Stimulated activated naive CD4-positive, alpha-beta T cell (primary cell): ENCODE data around the gene DCDC2B.
A peak's percentile ranks its signal among the peaks of the same experiment; 100 is the strongest.
"Not testable (repeated sequence)": the region's sequence is repeated elsewhere in the genome, so short reads cannot be mapped to it uniquely, and the experiment has no call there.

Experiments
- DNase-seq, 6 experiments: peaks; one replicate each; lab custom pipeline; 2025; lab: John Stamatoyannopoulos, UW

Gene DCDC2B

DNA sequence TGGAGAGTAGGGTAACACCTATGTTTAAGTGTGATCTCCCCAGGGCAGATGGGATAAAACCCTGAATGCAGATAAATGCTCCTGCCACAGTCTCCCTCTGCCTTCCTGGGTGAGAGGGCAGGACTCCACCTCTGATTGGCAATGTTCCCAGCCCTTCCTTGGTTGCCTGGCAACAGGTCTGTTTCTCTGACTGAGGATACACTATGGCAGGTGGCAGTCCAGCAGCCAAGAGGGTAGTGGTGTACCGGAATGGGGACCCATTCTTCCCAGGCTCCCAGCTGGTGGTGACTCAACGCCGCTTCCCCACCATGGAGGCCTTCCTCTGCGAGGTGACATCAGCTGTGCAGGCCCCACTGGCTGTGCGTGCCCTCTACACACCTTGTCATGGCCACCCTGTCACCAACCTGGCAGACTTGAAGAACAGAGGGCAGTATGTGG lies at the start of gene DCDC2B:
Gene DCDC2B (plus strand): TSS at position 199 of the 438 bp plus-strand sequence. CDS start 5 bp downstream, at position 204.
- DNase-seq: no peak

DNA sequence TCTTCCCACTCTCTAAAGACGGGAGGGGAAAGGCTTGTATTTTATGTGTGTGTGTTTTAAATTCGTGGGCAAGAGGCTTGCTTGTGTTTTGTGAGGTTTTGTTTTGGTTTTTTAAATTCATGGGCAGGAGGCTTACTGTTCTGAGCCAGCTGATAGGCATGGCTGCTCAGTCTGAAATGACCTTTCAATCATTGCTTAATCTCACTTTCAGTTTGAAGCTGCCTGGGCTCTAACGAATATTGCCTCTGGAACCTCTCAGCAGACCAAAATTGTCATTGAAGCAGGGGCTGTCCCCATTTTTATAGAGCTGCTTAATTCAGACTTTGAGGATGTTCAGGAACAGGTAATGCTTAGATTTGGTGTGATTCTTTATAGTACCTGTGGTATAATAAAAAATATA lies 49.7 kb upstream of the DCDC2B start:
- DNase-seq: no peak

DNA sequence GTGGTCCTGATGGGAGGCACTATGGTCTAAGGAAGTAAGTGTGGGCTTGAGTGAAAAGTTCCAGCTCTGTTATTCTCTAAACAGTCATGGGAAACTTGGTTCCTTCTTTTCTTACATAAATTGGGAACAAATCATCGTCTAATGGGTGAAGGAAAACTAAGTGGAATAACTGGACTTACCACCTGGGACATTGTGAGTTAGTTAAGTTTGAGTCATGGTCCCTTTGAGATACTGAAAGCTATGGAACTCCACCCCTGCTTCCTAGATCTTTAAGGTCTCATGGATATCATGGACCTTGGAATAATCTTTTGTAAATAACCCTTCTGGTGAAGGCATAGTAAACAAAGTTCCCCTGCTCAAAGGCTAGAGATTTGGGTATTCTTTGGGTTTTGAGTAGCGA lies 45.5 kb upstream of the DCDC2B start:
- DNase-seq: no peak

DNA sequence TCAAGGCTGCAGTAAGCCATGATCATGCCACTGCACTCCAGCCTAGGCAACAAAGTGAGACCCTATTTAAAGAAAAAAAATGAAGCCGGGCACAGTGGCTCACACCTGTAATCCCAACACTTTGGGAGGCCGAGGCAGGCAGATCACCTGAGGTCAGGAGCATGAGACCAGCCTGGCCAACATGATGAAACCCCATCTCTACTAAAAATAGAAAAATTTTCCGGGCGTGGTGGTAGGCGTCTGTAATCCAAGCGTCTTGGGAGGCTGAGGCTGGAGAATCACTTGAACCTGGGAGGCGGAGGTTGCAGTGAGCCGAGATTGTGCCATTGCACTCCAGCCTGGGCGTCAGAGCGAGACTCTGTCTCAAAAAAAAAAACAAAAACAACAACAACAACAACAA lies 43.3 kb upstream of the DCDC2B start:
- not testable (repeated sequence) for DNase-seq

DNA sequence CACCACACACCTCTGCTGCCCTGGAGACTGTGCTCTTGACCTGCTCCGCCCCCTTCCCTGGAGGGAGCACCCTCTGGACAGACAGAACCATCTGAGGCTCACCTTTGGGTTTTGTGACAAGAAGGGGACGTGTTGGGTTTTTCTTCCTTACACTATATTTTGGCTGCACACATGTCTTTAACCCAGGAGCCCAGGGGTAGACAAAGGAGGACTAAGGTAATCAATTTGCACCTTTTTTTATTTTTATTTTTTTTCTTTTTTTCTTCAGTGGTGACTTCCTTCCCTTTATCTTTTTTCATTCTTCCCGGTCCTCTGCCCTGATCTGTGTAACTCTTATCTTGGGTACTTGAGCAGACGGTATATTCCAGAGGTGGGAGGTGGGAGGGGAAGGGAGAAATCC lies 37.9 kb upstream of the DCDC2B start:
- DNase-seq: no peak

DNA sequence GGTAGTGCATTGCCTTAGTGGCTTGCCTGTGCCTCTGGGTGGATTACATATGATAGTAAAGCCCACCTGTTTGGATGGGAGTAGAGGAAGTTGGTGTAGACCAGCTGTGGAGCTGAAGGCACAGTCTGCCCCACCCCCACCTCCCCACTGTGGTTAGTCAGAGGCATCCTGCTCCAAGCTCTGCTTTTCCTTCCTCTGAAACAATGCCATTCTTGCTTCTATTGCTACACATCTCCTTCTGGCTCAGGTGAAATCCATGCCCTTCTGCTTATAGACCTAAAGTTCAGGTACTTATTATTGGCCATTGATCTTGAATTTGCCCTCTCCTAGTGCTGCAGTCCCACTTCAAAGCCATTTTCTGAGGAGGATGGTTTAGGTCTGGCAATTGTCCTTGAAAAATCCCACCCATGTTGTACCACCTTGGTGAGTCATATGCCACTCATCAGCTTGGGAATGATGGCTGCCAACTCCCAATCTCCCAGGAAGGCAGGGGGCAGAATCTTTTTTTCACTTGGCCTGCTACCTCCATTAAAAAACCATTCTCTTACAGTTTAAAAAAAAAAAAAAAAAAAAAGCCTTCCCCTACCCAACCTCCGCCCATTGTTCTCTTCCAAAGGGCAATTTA lies 36.2 kb upstream of the DCDC2B start:
- DNase-seq: no peak

DNA sequence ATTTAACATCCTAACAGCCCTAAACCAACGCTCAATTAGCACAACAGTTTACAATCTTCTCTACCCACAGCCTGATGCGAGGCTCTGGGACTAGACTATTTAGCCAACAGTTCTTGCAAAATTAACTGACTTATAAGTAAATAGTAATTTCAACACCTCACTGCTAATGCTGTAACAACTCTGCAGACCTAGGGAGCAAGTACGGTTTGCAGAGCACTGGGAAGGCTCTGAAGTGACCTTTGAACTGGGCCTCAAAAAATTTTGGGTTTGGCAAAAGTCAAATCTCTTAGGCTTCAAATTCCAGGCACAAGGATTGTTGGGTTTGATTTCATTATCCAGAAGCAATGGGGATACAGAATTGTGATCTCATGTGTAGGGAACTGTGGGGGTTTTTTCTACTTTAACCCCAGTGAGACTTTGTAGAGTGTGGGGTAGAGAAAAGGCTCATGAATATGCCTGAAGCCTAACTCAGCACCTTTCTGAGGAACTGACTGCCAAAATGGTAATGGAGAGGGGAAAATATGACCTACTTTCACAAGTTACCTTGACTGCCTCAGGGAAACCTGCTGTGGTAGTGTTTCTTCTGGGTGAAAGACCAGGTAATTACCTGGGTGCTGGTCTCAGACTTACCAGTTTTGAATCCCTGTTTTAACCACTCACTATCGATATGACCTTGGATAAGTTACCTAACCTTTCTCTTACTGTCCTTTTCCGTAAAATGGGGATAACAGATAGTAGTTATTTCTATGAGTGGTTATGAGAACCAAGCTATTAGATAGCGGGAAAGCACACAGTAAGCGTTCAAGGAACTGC lies 30.3 kb upstream of the DCDC2B start:
- DNase-seq: no peak

DNA sequence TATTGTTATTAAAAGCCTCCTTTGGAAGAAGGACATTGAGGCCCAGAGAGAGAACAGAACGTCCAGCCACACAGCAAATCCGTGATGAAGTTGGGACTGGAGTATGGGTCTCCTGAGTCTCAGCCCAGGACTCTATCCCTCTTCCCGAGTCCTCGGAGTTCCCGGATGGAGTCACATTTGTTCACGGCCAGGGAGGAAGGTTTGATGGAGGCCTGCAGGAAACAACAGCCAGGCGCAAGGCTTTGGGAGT lies 29.8 kb upstream of the DCDC2B start:
- no peak for DNase-seq

DNA sequence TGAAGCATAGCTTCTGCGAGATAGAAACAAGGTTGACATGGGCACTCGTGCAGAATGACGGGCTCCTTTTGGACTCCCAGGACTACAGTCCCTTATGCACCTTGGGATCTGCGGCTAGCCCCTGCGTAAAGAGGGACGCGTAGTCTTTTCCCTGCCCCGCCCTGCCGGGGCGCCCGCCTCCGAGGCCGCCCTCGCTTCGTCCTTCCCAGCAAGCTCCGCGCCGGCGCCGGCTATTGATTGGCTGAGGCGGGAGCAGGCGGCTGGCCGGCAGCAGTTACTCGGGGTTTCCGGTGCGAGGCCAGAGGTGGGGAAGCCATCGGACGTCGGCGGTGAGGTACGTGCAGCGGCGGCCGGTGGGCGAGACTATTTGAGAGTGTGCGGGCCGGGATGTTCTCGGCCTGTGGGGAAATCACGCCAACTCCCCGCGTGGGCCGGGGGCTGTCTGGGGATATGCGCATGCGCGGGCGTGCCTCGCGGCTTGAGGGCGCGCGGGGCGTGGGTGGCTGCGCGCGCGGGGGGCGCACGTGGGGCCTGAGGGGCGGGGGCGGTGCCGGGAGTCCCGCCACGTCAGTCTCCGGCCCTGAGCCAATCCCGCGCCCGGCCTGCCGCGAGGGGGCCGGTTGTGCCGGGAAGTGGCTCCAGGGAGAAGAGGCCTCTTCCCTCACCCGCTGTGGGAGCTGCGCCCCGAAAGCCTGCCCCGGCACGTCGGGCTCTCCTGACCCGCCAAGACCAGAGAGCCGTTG lies 29.3 kb upstream of the DCDC2B start, which contains the start of gene TXLNA:
Gene TXLNA (plus strand): TSS at position 233 of the 743 bp plus-strand sequence. CDS start 671 bp downstream, outside the sequence.
- DNase-seq: peak; percentile 84 to 97 (median 88)

DNA sequence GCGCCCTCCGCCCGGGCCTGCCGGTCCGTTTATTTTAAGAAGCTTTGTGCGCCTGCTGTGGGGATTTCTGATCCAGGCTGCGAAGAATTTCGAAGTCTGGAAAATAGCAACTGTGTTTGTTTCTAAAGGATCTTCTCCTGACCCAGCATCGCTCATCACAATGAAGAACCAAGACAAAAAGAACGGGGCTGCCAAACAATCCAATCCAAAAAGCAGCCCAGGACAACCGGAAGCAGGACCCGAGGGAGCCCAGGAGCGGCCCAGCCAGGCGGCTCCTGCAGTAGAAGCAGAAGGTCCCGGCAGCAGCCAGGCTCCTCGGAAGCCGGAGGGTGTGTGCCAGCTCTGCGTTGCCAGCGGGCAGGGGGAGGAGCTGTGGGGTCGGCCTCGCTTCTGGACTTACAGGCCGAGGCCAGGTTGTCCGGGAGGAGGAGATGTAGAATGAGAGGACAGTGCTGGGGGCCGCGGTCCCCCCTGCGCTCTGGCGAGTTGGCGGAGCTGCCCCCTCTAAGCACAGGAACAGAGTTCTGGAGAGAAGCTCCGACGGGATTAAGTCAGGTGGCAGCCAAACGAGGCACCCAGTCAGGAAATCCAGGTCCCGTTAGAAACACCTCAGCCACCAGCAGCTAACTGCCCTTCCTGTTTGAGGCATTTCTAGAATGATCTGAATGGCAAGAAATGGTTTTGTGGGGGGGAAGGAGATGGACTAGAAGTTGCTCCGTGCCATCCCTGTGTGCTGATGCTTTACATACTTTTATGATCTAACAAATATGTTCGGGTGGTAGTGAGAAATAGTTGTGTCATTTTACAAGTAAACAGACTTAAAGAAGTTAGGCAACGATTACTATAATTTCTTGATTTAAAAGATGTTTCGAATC lies 28.5 kb upstream of the DCDC2B start:
- peak in 3 of 6 experiments; percentile 13 to 34 (median 28) for DNase-seq

DNA sequence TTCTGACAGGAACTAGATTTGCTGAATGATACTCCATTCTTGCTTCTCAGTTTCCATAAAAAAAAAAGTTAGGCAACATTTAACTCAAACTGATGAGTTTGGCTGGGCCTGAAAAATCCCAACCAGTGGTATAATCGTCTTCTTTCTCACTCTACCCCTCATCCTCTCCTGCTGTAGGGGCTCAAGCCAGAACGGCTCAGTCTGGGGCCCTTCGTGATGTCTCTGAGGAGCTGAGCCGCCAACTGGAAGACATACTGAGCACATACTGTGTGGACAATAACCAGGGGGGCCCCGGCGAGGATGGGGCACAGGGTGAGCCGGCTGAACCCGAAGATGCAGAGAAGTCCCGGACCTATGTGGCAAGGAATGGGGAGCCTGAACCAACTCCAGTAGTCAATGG lies 27.8 kb upstream of the DCDC2B start:
- DNase-seq: no peak

DNA sequence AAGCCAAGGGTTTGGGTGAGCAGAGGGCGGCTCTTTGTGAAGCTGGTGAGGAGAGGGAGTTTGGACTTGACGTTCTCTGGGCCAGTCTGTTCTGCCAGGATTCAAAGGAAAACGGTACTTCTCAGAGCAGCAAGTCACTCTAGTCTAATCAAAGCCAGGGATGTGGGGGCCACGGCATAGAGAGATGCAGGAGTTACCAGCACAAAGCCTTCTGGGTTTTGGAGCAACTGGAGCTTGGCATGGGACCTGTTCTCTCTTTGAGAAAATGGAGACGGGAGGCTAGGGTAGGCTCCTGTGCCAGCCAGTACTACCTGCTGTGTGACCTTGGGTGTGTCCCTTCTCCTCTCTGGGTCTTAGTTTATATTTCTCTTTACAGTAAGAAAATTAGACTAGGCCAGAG lies 27.3 kb upstream of the DCDC2B start:
- no peak for DNase-seq

DNA sequence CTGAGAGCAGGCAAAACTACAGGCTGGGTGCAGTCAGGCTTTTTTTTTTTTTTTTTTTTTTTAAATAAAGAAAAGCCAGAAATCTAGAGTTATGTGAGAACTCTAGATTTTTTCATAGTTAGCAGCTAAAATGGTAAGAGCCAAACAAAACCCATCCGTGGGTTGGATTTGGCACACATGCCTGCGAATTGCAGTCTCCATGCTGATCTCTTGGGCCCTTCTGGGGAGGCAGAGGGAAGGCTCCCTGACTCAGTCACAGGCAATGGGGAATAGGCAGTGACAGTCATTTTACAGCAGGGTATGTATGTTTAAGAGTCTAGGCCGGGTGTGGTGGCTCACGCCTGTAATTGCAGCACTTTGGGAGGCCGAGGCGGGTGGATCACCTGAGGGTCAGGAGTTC lies 26.8 kb upstream of the DCDC2B start:
- no peak for DNase-seq

DNA sequence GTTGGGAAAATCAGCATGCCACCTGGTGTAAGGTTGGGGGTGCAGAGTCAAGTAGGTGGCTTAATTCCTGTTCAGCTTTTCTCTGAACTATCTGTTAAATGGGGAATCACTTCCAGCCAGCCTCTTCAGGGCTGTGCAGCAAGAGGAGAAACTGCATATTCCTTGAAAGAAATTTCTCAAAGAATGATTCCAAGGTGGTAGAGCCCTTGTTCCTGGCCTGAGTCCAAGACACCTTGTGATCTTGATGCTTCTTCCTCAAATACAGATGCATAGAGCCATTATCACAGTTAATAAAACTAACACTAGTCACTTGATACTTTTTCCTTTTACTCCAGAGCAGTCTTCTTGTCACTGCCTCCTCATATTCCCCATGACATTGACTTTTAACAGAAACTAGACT lies 24.2 kb upstream of the DCDC2B start:
- no peak for DNase-seq

DNA sequence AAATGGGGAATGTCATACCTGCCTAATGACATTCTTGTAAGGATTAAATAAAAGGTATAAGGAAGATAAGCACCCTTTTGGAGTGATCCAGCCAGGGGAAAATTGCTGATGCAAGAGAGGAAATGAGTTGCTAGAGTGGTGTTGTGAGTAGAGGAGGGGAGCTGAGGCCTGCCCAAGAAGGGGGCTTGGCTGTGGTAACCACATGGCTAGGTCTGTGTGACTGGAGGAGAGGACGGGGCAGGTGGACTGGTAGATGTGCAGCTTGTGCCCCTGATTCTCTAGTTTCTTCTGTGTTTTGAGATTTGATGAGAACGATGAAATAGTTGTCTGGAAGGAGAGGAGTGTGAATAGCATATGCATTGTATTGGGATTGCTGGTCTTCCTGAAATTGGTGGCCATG lies 22.8 kb upstream of the DCDC2B start:
- no peak for DNase-seq

DNA sequence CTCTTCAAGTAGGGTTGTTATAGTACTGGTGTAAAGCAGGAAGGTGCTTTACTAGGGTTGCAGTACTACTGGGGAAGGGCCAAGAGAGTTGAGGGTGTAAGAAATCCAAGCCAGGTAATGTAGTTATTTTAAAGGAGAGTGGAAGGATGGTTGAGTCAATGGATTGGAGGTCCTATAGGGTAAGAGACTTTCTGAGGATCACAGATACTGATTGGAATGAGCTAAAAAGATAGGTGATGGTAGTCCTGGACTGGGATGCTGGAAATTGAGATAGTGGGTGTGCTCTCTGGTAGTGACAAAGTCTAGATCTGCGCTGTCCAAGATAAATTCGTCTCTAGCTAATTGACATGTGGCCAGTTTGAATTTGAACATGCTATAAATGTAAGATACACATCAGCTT lies 22.4 kb upstream of the DCDC2B start:
- DNase-seq: no peak

DNA sequence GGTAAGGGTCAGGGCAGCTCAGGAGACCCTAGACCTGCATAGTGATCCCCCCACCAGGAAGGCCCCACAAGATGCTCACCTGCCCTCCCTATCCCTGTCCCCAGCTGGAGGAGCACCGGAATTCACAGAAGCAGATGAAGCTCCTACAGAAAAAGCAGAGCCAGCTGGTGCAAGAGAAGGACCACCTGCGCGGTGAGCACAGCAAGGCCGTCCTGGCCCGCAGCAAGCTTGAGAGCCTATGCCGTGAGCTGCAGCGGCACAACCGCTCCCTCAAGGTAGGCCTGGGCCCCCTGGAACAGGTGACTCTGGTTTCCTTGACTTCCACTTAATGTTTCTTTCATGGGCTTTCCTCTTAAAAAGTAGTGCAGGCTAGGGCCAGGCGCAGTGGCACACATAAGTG lies 21.0 kb upstream of the DCDC2B start:
- DNase-seq: no peak

DNA sequence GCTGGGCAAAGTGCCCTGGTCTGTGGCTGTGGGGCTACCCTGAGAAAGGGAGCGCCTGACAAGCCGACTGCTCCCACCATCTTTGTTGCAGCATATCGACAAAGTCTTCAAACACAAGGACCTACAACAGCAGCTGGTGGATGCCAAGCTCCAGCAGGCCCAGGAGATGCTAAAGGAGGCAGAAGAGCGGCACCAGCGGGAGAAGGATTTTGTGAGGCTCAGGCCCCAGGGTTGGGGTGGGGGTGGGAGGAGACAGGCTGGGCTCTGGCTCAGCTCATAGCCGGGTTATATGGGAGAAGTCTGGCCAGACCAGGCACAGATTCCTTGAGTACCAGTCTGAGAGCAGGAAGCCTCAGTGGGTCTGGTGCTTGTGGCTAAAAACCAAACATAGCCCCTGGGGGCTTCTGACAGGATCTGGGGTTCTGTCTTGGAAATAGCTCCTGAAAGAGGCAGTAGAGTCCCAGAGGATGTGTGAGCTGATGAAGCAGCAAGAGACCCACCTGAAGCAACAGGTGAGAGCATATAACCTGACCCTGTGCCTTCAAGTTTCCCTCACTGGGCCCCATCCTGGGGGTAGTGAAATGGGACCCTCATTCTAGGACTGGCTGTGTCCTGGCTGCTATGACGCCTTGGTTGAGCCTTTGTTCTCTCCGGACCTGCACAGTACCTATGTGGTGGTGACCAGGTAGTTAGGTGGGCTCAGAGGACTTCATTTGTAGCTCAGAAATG lies 16.5 kb upstream of the DCDC2B start:
- no peak for DNase-seq

DNA sequence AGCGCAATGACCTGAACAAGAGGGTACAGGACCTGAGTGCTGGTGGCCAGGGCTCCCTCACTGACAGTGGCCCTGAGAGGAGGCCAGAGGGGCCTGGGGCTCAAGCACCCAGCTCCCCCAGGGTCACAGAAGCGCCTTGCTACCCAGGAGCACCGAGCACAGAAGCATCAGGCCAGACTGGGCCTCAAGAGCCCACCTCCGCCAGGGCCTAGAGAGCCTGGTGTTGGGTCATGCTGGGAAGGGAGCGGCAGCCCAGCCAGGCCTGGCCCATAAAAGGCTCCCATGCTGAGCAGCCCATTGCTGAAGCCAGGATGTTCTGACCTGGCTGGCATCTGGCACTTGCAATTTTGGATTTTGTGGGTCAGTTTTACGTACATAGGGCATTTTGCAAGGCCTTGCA lies 13.9 kb upstream of the DCDC2B start:
- no peak for DNase-seq

DNA sequence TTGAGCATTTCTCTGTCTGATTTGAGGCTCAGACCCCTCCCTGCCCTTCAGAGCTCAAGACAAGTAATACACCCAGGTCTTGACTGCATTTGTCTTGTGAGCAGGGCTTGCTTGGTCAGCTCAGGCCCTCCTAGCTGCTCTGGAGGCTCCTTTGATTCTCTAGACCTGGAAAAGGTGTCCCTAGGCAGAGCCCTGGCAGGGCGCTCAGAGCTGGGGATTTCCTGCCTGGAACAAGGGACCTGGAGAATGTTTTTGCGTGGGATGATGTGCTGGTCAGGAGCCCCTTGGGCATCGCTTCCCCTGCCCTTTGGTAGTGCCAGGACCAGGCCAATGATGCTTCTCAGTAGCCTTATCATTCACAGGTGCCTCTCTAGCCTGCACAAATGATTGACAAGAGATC lies 13.4 kb upstream of the DCDC2B start:
- DNase-seq: no peak
